T-helper 2 cell treated with Interferon-gamma antibody and Interleukin-4, amounts not matched to agents 100 ng/mL and 5 ng/mL, for 36 hours (primary cell): ENCODE results near the gene C19orf44. TPM values are rescaled to one million over a fixed set of nuclear protein-coding genes. Genes with fewer than 3 reads are reported as not detected.
"Not testable (repeated sequence)": the region's sequence is repeated elsewhere in the genome, so short reads cannot be mapped to it uniquely, and the experiment has no call there.

Experiments
- intact Hi-C: fragments of 100-400 bp; cut with micrococcal nuclease; formaldehyde crosslinking; loops from one replicate; pipeline ENCODE4 v1.15.1; 2023
- total RNA-seq: library from RNA; stranded (reverse); gene quantifications from 2 replicates; pipeline ENCODE4 v1.2.3, GENCODE V29; 2022

Gene C19orf44
- total RNA-seq, 1 donor from 2014 or later, result 3.4 TPM

GRCh38 chr19:16466802-16467427, 29.3 kb upstream of the C19orf44 start:
- intact Hi-C loops, result not testable (repeated sequence)

GRCh38 chr19:16467581-16467980, 28.6 kb upstream of the C19orf44 start:
- intact Hi-C loops, result no loop called here

GRCh38 chr19:16470541-16470910, 25.7 kb upstream of the C19orf44 start:
- intact Hi-C loops, result no loop called here

- intact Hi-C loops, result no loop called here
These were observed 25.0 kb upstream of the C19orf44 start for GRCh38 chr19:16470911-16471811.

GRCh38 chr19:16472559-16472899, 23.7 kb upstream of the C19orf44 start:
- intact Hi-C loops, result loop anchor here (1.0 to 2.0 kb wide), 2 partner anchors 24 to 156 kb away; partner anchors contain the start of genes C19orf44, CALR3 and MED26

- intact Hi-C loops, result loop anchor here (1.0 to 2.0 kb wide), 2 partner anchors 24 to 155 kb away; partner anchors contain the start of genes C19orf44, CALR3 and MED26
These were observed 23.2 kb upstream of the C19orf44 start for GRCh38 chr19:16472992-16473391.

- intact Hi-C loops, result loop anchor here (2.0 kb wide), 1 partner anchor 23 kb away; the partner anchor contains the start of genes C19orf44 and CALR3
These were observed 22.3 kb upstream of the C19orf44 start for GRCh38 chr19:16473875-16474392.

GRCh38 chr19:16476401-16476800, 19.8 kb upstream of the C19orf44 start:
- intact Hi-C loops, result no loop called here

GRCh38 chr19:16477311-16477710, 18.9 kb upstream of the C19orf44 start:
- intact Hi-C loops, result no loop called here

GRCh38 chr19:16482745-16483144, 13.4 kb upstream of the C19orf44 start:
- intact Hi-C loops, result no loop called here

GRCh38 chr19:16486476-16486875, 9.7 kb upstream of the C19orf44 start:
- intact Hi-C loops, result not testable (repeated sequence)

GRCh38 chr19:16496613-16496983, 404 bp downstream of the C19orf44 start:
- intact Hi-C loops, result loop anchor here (1.0 to 2.0 kb wide), 3 partner anchors 24 to 132 kb away; partner anchors contain the start of genes MED26 and SLC35E1

- intact Hi-C loops, result loop anchor here (2.0 kb wide), 2 partner anchors 24 to 132 kb away; partner anchors contain the start of gene MED26
These were observed 848 bp downstream of the C19orf44 start for GRCh38 chr19:16497042-16497441.

- intact Hi-C loops, result loop anchor here (2.0 kb wide), 2 partner anchors 25 to 131 kb away; partner anchors contain the start of gene MED26
These were observed 1.6 kb downstream of the C19orf44 start for GRCh38 chr19:16497837-16498236.

GRCh38 chr19:16504271-16504670, 8.1 kb downstream of the C19orf44 start:
- intact Hi-C loops, result no loop called here

- intact Hi-C loops, result not testable (repeated sequence)
These were observed 10.0 kb downstream of the C19orf44 start for GRCh38 chr19:16506161-16506560.

GRCh38 chr19:16506961-16507360, 10.8 kb downstream of the C19orf44 start:
- intact Hi-C loops, result no loop called here

- intact Hi-C loops, result no loop called here
These were observed 12.4 kb downstream of the C19orf44 start for GRCh38 chr19:16508546-16508945.

- intact Hi-C loops, result no loop called here
These were observed 13.2 kb downstream of the C19orf44 start for GRCh38 chr19:16509141-16510061.

GRCh38 chr19:16512611-16513010, 16.4 kb downstream of the C19orf44 start:
- intact Hi-C loops, result not testable (repeated sequence)
